Activated CD4-positive, alpha-beta T cell treated with anti-CD3 and anti-CD28 coated beads, Interleukin-2, Interleukin-6, amounts not matched to agents 100 ng/mL and 50 ng/mL, durations not matched to agents 16 hours and 8 hours (primary cell): Measurements from ENCODE around the gene UBC.
"Not testable (repeated sequence)": the region's sequence is repeated elsewhere in the genome, so short reads cannot be mapped to it uniquely, and the experiment has no call there.

ENCODE experiments used
- DNase-seq: peaks from one replicate; pipeline ENCODE4 v3.0.0-alpha.2; 2020

UBC gene

GRCh38 chr12:124930586-124930985 is 16.1 kb upstream of the UBC start:
- no peak for DNase-seq

GRCh38 chr12:124929649-124930419 is 15.4 kb upstream of the UBC start:
- no peak for DNase-seq

GRCh38 chr12:124928912-124929530 is 14.6 kb upstream of the UBC start:
- no peak for DNase-seq

GRCh38 chr12:124928095-124928911 is 13.9 kb upstream of the UBC start:
- DNase-seq, result peak; percentile 60

- DNase-seq, result peak; percentile 94
These were observed 13.0 kb upstream of the UBC start for GRCh38 chr12:124927201-124928094.

- DNase-seq, result not testable (repeated sequence)
These were observed 11.3 kb upstream of the UBC start for GRCh38 chr12:124925782-124926181.

- DNase-seq, result no peak
These were observed 10.7 kb upstream of the UBC start for GRCh38 chr12:124925117-124925516.

- DNase-seq, result no peak
These were observed 9.7 kb upstream of the UBC start for GRCh38 chr12:124923905-124924734.

- peak; percentile 88 for DNase-seq
These were observed 7.0 kb upstream of the UBC start for GRCh38 chr12:124921200-124922031.

GRCh38 chr12:124920353-124920935 is 6.0 kb upstream of the UBC start:
- DNase-seq, result no peak

- DNase-seq, result peak; percentile 81
These were observed 5.3 kb upstream of the UBC start for GRCh38 chr12:124919521-124920352.

GRCh38 chr12:124918622-124918988 is 4.2 kb upstream of the UBC start:
- not testable (repeated sequence) for DNase-seq

- DNase-seq, result no peak
These were observed 3.6 kb upstream of the UBC start for GRCh38 chr12:124917841-124918621.

GRCh38 chr12:124917135-124917840 is 2.8 kb upstream of the UBC start:
- peak; percentile 98 for DNase-seq

GRCh38 chr12:124916374-124917134 is 2.1 kb upstream of the UBC start:
- peak; percentile 81 for DNase-seq

GRCh38 chr12:124915239-124916236 is 1.1 kb upstream of the UBC start:
- DNase-seq, result no peak
